Stomach (tissue), 4 donors: ENCODE results near the gene SUSD2.

Experiments used
- EP300 ChIP-seq: sonication (generic); formaldehyde crosslinking; IDR thresholded peaks from one replicate; pipeline ENCODE4 v1.6.1; 2017; ENCODE audit warnings: antibody characterized with exemption
- POLR2A ChIP-seq, 4 donors: fragments of 450-650 bp; IDR thresholded peaks; one replicate each; pipeline ENCODE4 v1.6.1; 2016; ENCODE audit warnings: antibody characterized with exemption in 4 of 4, control low read depth in 2 of 4, mild to moderate bottlenecking in 1 of 4, moderate library complexity in 1 of 4
- POLR2AphosphoS5 ChIP-seq, 3 donors: sonication (generic); formaldehyde crosslinking; IDR thresholded peaks; one replicate each; pipeline ENCODE4 v1.6.1; 2016; ENCODE audit warnings: antibody characterized with exemption in 3 of 3
- TF ChIP-seq, protein P1 (sequence below), 7 experiments: fragments of 450-650 bp in 4 of 7; fragments of 200-600 bp in 3 of 7; sonication (generic) in 3 of 7; IDR thresholded peaks; one replicate each; pipeline ENCODE4 v1.5.1; 2016 to 2019; ENCODE audit warnings: antibody characterized with exemption in 7 of 7, control low read depth in 2 of 7, mild to moderate bottlenecking in 1 of 7

GRCh38 chr22:24219750-24220149 is 38.5 kb downstream of the SUSD2 start:
- TF ChIP-seq, protein P1, sequence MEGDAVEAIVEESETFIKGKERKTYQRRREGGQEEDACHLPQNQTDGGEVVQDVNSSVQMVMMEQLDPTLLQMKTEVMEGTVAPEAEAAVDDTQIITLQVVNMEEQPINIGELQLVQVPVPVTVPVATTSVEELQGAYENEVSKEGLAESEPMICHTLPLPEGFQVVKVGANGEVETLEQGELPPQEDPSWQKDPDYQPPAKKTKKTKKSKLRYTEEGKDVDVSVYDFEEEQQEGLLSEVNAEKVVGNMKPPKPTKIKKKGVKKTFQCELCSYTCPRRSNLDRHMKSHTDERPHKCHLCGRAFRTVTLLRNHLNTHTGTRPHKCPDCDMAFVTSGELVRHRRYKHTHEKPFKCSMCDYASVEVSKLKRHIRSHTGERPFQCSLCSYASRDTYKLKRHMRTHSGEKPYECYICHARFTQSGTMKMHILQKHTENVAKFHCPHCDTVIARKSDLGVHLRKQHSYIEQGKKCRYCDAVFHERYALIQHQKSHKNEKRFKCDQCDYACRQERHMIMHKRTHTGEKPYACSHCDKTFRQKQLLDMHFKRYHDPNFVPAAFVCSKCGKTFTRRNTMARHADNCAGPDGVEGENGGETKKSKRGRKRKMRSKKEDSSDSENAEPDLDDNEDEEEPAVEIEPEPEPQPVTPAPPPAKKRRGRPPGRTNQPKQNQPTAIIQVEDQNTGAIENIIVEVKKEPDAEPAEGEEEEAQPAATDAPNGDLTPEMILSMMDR (IDR thresholded peaks at IDR 0.05): no peak
- TF ChIP-seq POLR2A (IDR thresholded peaks at IDR 0.05) (no peak), POLR2AphosphoS5 (IDR thresholded peaks at IDR 0.05) (no peak), EP300 (no peak)
